HUES6 (cell line): Measurements from ENCODE around the gene TTC34.
"Not testable (repeated sequence)": the region's sequence is repeated elsewhere in the genome, so short reads cannot be mapped to it uniquely, and the experiment has no call there.

Experiments
- H3K27ac ChIP-seq: 2 replicates; pipeline ENCODE4 v1.7.0; 2013; ENCODE audit warnings: low read depth, mild to moderate bottlenecking, low read length, inconsistent platforms
- H3K27me3 ChIP-seq: 2 replicates; pipeline ENCODE4 v1.6.1; 2013; ENCODE audit warnings: low read length; ENCODE audit not compliant: control insufficient read depth, insufficient read depth
- H3K36me3 ChIP-seq: 2 replicates; pipeline ENCODE4 v1.6.1; 2013; ENCODE audit warnings: low read length; ENCODE audit not compliant: control insufficient read depth, insufficient read depth
- H3K4me1 ChIP-seq: 2 replicates; pipeline ENCODE4 v1.6.1; 2013; ENCODE audit warnings: low read length; ENCODE audit not compliant: control insufficient read depth, insufficient read depth
- H3K4me3 ChIP-seq: 2 replicates; pipeline ENCODE4 v1.5.1; 2013; ENCODE audit warnings: low read depth, low read length
- H3K9ac ChIP-seq: one replicate; pipeline ENCODE4 v1.6.1; 2013; ENCODE audit warnings: mild to moderate bottlenecking, low read length
- H3K9me3 ChIP-seq: 2 replicates; pipeline ENCODE4 v1.6.1; 2013; ENCODE audit warnings: low read depth, low read length; ENCODE audit not compliant: control insufficient read depth, insufficient read depth

Gene TTC34

DNA sequence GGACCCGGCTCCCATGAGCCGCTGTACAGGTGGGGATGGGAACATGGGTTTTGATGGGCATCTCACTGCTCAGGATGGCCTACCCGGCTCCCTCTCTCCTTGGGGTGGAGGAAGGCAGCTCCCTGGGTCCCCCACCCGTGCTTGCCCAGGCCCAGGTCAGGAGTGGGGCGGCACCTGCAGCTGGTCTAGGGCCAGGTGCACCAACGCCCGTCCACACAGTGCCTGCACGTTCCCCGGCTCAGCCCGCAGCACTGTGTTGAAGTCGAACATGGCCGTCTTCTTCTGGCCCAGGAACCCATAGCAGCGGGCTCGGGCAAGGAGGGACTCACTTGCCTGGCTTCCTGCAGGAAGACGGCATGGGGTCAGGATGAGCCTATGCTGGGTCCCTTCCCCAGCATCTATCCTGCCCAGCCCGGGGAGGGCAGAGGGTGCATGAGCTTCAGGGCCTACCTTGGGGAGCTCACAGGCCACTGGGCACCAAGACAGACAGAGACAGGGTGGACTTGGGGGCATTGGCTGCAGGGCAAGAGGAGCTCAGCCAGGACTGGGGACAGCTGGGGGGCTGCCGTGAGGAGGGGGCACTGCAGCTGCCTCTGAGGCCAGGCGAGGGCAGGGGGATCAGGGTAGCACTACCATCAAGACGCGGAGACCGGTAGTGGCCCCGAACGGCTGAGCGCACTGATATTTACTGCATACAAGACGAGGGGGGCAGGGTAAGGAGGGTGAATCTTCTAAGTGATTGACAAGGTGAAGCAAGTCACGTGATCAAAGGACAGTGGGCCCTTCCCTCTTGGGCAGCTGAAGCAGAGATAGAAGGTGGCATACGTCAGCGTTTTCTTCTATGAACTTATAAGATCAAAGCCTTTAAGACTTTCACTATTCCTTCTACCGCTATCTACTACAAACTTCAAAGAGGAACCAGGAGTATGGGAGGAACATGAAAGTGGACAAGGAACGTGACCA lies 17.8 kb downstream of the TTC34 start:
- peaks cover 7% of the 10 kb centered on the region for H3K27me3 ChIP-seq
- no peaks in the 10 kb centered on the region for H3K36me3 ChIP-seq
- no peak overlapping the region for H3K4me3 ChIP-seq
- no peaks in the 10 kb centered on the region for H3K4me1 ChIP-seq
- H3K9ac ChIP-seq: no peak overlapping the region
- H3K27ac ChIP-seq: no peak overlapping the region
- H3K9me3 ChIP-seq: peaks cover 5% of the 10 kb centered on the region

DNA sequence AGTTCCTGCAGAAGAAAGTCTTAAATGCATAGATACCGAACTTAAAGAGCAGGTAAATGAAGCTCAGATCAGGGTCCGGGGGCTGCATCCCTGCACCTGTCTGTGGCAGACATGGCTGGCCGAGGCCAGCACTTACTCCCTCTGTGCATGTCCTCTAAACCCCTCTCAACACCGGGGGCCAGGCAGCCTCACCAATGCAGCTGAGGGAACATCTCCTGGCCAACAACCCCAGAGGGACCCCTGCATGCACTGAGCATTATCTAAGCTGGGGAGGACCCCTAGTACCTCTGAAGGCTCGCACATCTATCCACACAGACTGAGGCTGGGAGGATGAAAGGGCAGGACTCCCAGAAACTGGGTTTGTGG lies 18.4 kb downstream of the TTC34 start:
- no peak overlapping the region for H3K27ac ChIP-seq
- H3K9me3 ChIP-seq: peaks cover 5% of the 10 kb centered on the region
- peaks cover 13% of the 10 kb centered on the region for H3K27me3 ChIP-seq
- no peak overlapping the region for H3K4me3 ChIP-seq
- H3K9ac ChIP-seq: no peak overlapping the region
- H3K36me3 ChIP-seq: no peaks in the 10 kb centered on the region
- no peaks in the 10 kb centered on the region for H3K4me1 ChIP-seq

DNA sequence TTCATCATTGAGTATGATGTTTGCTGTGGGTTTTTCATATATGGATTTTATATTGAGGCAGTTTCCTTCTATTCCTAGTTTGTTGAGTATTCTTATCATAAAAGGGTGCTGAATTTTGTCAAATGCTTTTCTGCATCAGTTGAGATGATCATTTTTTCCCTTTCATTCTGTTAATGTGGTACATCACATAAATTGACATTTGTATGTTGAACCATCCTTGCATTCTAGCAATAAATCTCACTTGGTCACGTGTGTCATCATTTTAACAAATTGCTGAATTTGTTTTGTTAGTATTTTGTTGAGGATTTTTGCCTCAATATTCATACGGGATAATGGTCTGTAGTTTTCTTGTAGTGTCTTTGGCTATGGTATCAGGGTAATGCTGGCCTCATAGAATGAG lies 19.9 kb downstream of the TTC34 start:
- no peak overlapping the region for H3K9ac ChIP-seq
- no peaks in the 10 kb centered on the region for H3K4me1 ChIP-seq
- H3K4me3 ChIP-seq: no peak overlapping the region
- H3K27me3 ChIP-seq: peaks cover 22% of the 10 kb centered on the region
- H3K36me3 ChIP-seq: no peaks in the 10 kb centered on the region
- H3K9me3 ChIP-seq: peaks cover 5% of the 10 kb centered on the region
- H3K27ac ChIP-seq: no peak overlapping the region

DNA sequence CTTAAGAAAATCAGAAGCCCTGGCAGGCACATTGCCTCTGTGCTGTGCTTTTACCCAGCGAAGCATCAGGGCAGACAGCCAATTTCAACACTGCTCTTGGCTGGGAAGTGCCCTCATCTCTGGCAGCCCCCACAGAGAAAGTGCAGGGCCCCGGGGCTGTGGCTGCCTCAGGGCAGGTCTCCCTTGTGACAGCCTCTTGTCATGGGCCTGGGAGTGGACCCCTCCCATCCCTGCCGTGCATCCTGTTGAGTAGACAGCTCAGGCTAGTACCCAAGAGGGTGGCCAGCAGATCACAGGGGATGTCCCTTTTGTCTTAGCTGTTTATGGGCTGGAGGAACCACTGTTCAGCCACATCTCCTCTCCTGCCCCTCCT lies 23.3 kb downstream of the TTC34 start:
- H3K4me3 ChIP-seq: no peak overlapping the region
- H3K36me3 ChIP-seq: no peaks in the 10 kb centered on the region
- H3K27ac ChIP-seq: no peak overlapping the region
- H3K27me3 ChIP-seq: peaks cover 24% of the 10 kb centered on the region
- H3K9me3 ChIP-seq: peaks cover 5% of the 10 kb centered on the region
- H3K9ac ChIP-seq: no peak overlapping the region
- no peaks in the 10 kb centered on the region for H3K4me1 ChIP-seq

DNA sequence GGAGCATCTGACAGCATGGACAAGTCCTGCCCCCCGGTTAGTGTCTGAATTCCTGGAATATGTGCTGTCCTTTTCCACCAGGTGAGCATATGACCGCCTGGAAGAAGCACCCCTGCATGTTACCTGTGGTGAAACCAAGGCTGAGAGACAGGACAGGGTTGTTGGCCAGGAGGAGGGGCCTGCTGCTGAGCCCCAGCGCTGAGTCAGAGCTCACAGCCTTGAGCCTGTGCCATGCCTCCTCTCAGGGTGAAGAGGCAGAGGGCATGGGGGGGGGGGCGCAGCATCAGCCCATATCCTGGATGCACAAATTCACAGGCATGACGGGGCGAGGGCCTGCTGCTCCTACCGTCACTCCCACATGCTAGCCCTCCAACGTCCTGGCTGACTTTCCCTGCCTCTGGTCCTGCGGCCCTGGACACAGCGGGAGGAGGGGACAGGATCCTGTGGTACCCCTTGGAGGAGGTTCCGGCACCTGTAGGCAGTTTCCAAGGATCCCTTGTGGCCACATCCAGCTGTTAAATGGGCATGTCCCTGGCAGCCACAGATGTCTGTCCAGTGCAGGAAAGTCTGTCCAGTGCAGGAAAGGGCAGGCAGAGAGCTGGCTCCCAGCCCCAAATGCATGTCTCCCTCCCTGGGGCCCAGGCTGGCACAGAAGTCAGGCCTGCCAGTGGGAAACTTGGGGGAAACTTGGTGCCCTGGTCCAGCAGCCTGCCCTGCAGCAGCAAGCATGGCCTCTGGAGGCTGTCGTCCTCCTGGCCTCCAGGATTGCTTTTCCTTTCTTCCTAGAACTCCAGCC lies 23.9 kb downstream of the TTC34 start:
- no peak overlapping the region for H3K9ac ChIP-seq
- H3K4me3 ChIP-seq: no peak overlapping the region
- H3K9me3 ChIP-seq: peaks cover 5% of the 10 kb centered on the region
- peaks cover 24% of the 10 kb centered on the region for H3K27me3 ChIP-seq
- H3K36me3 ChIP-seq: no peaks in the 10 kb centered on the region
- H3K27ac ChIP-seq: no peak overlapping the region
- H3K4me1 ChIP-seq: no peaks in the 10 kb centered on the region

DNA sequence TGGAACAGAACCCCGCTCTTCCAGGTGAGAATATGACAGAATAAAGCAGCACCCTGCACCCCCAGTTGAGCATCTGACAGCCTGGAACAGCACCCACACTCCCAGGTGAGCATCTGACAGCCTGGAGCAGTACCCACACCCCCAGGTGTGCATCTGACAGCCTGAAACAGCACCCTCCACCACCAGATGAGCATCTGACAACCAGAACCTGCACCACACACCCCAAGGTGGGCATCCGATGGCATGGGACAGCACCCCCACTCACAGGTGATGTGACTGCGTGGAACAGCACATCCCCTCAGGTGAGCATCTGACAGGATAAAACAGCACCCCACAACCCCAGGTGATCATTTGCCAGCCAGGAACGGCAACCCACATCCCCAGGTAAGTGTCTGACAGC lies 26.2 kb downstream of the TTC34 start:
- H3K9me3 ChIP-seq, H3K4me3 ChIP-seq: not testable (repeated sequence)

DNA sequence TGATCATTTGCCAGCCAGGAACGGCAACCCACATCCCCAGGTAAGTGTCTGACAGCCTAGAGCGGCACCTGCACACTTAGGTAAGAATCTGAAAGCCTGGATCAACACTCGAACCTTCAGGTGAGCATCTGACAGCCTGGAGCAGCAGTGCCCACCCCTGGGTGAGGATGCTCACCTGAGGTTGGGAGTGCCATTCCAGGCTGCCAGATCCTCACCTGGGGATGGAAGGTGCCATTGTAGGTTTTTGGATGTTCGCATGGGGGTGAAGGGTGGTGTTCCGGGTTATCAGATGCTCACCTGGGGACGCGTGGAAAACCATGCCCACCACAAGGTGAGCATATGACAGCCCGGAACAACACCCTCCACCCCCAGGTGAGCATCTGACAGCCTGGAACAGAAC lies 33.4 kb downstream of the TTC34 start:
- H3K9ac ChIP-seq, H3K4me1 ChIP-seq, H3K36me3 ChIP-seq, H3K9me3 ChIP-seq, H3K27me3 ChIP-seq, H3K4me3 ChIP-seq, H3K27ac ChIP-seq: not testable (repeated sequence)

More for the DNA sequence above, 26.2 kb downstream of the TTC34 start:
- H3K36me3 ChIP-seq, H3K4me1 ChIP-seq, H3K9ac ChIP-seq, H3K27ac ChIP-seq: not testable (repeated sequence)
- peaks cover 24% of the 10 kb centered on the region for H3K27me3 ChIP-seq

DNA sequence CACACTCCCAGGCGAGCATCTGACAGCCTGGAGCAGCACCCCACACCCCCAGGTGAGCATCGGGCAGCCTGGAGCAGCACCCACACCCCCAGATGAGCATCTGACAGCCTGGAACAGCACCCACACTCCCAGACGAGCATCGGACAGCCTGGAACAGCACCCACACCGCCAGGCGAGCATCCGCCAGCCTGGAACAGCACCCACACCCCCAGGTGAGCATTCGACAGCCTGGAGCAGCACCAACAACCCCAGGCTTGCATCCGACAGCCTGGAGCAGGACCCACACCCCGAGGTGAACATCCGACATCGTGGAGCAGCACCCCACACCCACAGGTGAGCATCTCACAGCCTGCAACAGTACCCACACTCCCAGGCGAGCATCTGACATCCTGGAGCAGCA lies 42.1 kb downstream of the TTC34 start:
- H3K4me1 ChIP-seq, H3K36me3 ChIP-seq, H3K9ac ChIP-seq, H3K4me3 ChIP-seq, H3K9me3 ChIP-seq, H3K27ac ChIP-seq: not testable (repeated sequence)
- peaks cover 14% of the 10 kb centered on the region; the same call in 1 of the 2 replicates for H3K27me3 ChIP-seq

DNA sequence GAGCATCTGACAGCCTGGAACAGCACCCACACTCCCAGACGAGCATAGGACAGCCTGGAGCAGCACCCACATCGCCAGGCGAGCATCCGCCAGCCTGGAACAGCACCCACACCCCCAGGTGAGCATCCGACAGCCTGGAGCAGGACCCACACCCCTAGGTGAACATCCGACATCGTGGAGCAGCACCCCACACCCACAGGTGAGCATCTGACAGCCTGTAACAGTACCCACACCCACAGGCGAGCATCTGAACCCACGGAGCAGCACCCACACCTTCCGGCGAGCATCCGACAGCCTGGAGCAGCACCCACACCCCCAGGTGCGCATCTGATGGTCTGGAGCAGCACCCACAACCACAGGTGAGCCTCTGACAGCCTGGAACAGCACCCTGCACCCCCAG lies 44.0 kb downstream of the TTC34 start:
- H3K27ac ChIP-seq, H3K9me3 ChIP-seq, H3K4me1 ChIP-seq, H3K36me3 ChIP-seq, H3K4me3 ChIP-seq, H3K9ac ChIP-seq: not testable (repeated sequence)
- peaks cover 20% of the 10 kb centered on the region; the same call in 1 of the 2 replicates for H3K27me3 ChIP-seq

DNA sequence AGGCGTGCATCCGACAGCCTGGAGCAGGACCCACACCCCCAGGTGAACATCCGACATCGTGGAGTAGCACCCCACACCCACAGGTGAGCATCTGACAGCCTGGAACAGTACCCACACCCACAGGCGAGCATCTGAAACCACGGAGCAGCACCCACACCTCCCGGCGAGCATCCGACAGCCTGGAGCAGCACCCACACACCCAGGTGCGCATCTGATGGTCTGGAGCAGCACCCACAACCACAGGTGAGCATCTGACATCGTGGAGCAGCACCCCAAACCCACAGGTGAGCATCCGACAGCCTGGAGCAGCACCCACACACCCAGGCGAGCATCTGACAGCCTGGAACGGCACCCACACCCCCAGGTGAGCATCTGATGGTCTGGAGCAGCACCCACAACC lies 46.1 kb downstream of the TTC34 start:
- H3K4me1 ChIP-seq, H3K36me3 ChIP-seq, H3K27ac ChIP-seq, H3K4me3 ChIP-seq, H3K9ac ChIP-seq: not testable (repeated sequence)
- H3K27me3 ChIP-seq: peaks cover 37% of the 10 kb centered on the region; the same call in 1 of the 2 replicates
- H3K9me3 ChIP-seq: peaks cover 15% of the 10 kb centered on the region; the same call in 1 of the 2 replicates

DNA sequence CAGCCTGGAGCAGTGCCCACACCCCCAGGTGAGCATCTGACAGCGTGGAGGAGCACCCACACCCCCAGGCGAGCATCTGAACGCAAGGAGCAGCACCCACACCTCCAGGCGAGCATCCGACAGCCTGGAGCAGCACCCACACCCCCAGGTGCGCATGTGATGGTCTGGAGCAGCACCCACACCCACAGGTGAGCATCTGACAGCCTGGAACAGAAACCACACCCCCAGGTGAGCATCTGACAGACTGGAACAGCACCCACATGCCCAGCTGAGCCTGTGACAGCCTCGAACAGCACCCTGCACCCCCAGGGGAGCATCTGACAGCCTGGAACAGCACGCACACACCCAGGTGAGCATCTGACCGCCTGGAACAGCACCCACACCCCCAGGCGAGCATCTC lies 46.9 kb downstream of the TTC34 start:
- not testable (repeated sequence) for H3K27ac ChIP-seq, H3K9ac ChIP-seq, H3K36me3 ChIP-seq, H3K4me1 ChIP-seq, H3K4me3 ChIP-seq
- Histone ChIP-seq H3K27me3 (peaks cover 43% of the 10 kb centered on the region; the same call in 1 of the 2 replicates), H3K9me3 (peaks cover 18% of the 10 kb centered on the region; the same call in 1 of the 2 replicates)
